ENCODE results near the gene RRP36.

DNA sequence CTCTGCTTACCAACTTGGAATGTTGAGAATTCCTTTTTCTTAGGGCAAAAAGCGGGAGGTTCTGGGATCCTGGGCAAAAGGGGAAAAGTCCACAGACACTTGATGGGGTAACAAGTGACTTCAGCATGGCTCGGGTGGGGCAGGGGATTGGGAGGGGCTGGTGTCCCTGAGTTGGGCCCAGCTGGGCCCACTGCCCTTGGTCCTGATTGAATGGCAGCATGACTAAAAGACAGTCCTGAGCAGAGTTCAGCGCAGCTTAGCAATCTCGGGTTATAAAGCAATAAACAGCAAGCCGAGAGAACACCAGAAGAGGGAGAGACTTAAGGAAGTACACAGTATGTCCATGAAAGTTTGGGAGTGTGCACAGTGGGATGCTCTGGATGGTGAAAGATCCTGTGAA lies 31.5 kb upstream of the RRP36 start:
- TF ChIP-seq POLR2AphosphoS5 (IDR thresholded peaks at IDR 0.05; ENCODE audit: borderline replicate concordance, low read depth, low read length) (no peak), EZH2 (IDR thresholded peaks at IDR 0.05) (no peak), FOXP2 (optimal IDR thresholded peaks at IDR 0.05; ENCODE audit: control extremely low read depth, extremely low read length, insufficient read depth) (no peak)

All from SK-N-MC (cell line).